Measurements from ENCODE around the gene BPHL. TPM values are rescaled to one million over a fixed set of nuclear protein-coding genes. Genes with fewer than 3 reads are reported as not detected.
"Not testable (repeated sequence)": the region's sequence is repeated elsewhere in the genome, so short reads cannot be mapped to it uniquely, and the experiment has no call there.

Gene BPHL
- total RNA-seq, 8 experiments from 2014 or later = 11.4 to 45.8 (median 19.6) TPM

GRCh38 chr6:3143158-3143557 lies 24.6 kb downstream of the BPHL start:
- 48 to 100% (median 68%) methylated on average over 1 to 6 of the region's 6 CpGs; no CpG with 5 or more reads in 3 of the 10 experiments for WGBS, 10 experiments
- peak in 2 of 8 experiments; percentile 71 to 83 for ATAC-seq (replicated peaks in 6 of 8)
- Histone ChIP-seq H3K27ac (peak overlapping the region in 1 of 2 donors; percentile 39), H3K4me3 (no peak overlapping the region), H3K4me1 (replicated peaks in 1 of 2) (peaks cover 0 to 11% of the 10 kb centered on the region in 2 donors)
- in situ Hi-C loops (cut with MboI; ENCODE audit: low pct_unique_long_range_greater_than_20kb in 2 of 9, low sequenced_read_pairs in 9 of 9, unreplicated experiment in 9 of 9) = loop anchor here in 2 of 9 experiments (25.0 kb wide), 3 partner anchors 94 to 594 kb away; partner anchors contain the start of genes PSMG4 (in 1 of the 2) and TUBB2B (in 1 of the 2)

- peaks cover 0 to 11% of the 10 kb centered on the region in 2 donors for H3K4me1 ChIP-seq (replicated peaks in 1 of 2)
- no peak overlapping the region for H3K27ac ChIP-seq
- no peak overlapping the region for H3K4me3 ChIP-seq
- no peak for ATAC-seq (replicated peaks in 6 of 8)
- WGBS, 10 experiments = 40 to 100% (median 88%) methylated on average over 1 to 5 of the region's 8 CpGs; no CpG with 5 or more reads in 3 of the 10 experiments
- in situ Hi-C loops (cut with MboI; ENCODE audit: low pct_unique_long_range_greater_than_20kb in 2 of 9, low sequenced_read_pairs in 9 of 9, unreplicated experiment in 9 of 9) = loop anchor here in 2 of 9 experiments (25.0 kb wide), 3 partner anchors 93 to 593 kb away; partner anchors contain the start of genes PSMG4 (in 1 of the 2) and TUBB2B (in 1 of the 2)
Observed at GRCh38 chr6:3144571-3144970, 26.1 kb downstream of the BPHL start.

GRCh38 chr6:3147914-3148757 lies 29.6 kb downstream of the BPHL start:
- Histone ChIP-seq H3K4me1 (replicated peaks in 1 of 2) (peaks cover 12 to 18% of the 10 kb centered on the region in 2 donors), H3K4me3 (no peak overlapping the region), H3K27ac (no peak overlapping the region)
- ATAC-seq (replicated peaks in 6 of 8) = peak in 2 of 8 experiments; percentile 20 to 35
- WGBS, 10 experiments = 80 to 100% (median 98%) methylated on average over 1 to 4 of the region's 6 CpGs; no CpG with 5 or more reads in 7 of the 10 experiments
- in situ Hi-C loops (cut with MboI; ENCODE audit: low pct_unique_long_range_greater_than_20kb in 2 of 9, low sequenced_read_pairs in 9 of 9, unreplicated experiment in 9 of 9) = loop anchor here in 2 of 9 experiments (25.0 kb wide), 3 partner anchors 89 to 589 kb away; partner anchors contain the start of genes PSMG4 (in 1 of the 2) and TUBB2B (in 1 of the 2)

GRCh38 chr6:3151691-3152090 lies 33.2 kb downstream of the BPHL start:
- WGBS, 10 experiments = 57 to 100% (median 65%) methylated on average over 2 to 4 of the region's 5 CpGs; no CpG with 5 or more reads in 4 of the 10 experiments
- in situ Hi-C loops (cut with MboI; ENCODE audit: low pct_unique_long_range_greater_than_20kb in 2 of 9, low sequenced_read_pairs in 9 of 9, unreplicated experiment in 9 of 9) = no loop called here
- Histone ChIP-seq H3K4me1 (replicated peaks in 1 of 2) (peaks cover 15 to 27% of the 10 kb centered on the region in 2 donors), H3K4me3 (no peak overlapping the region), H3K27ac (no peak overlapping the region)
- peak in 2 of 8 experiments; percentile 1 to 12 for ATAC-seq (replicated peaks in 6 of 8)

DNA sequence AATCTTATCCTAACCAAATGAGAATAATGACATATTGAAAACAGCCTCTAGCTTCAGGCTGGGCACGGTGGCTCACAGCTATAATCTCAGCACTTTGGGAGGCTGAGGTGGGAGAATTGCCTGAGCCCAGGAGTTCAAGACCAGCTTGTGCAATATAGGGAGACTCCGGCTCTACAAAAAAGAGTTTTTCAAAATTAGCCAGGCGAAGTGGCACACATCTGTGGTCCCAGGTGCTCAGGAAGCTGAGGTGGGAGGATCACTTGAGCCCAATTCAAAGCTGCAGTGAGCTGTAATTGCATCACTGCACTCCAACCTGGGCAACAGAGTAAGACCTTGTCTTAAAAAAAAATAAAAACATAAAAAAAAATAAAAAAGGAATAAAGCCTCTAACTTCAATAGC lies 34.2 kb downstream of the BPHL start:
- Histone ChIP-seq H3K4me3 (no peak overlapping the region), H3K4me1 (replicated peaks in 1 of 2) (peaks cover 15 to 27% of the 10 kb centered on the region in 2 donors), H3K27ac (no peak overlapping the region)
- 50 to 100% (median 76%) methylated on average over 1 to 3 of the region's 3 CpGs; no CpG with 5 or more reads in 2 of the 10 experiments for WGBS, 10 experiments
- peak in 1 of 8 experiments; percentile 2 for ATAC-seq (replicated peaks in 6 of 8)
- in situ Hi-C loops (cut with MboI; ENCODE audit: low pct_unique_long_range_greater_than_20kb in 2 of 9, low sequenced_read_pairs in 9 of 9, unreplicated experiment in 9 of 9) = no loop called here

GRCh38 chr6:3155416-3155815 lies 36.9 kb downstream of the BPHL start:
- H3K4me1 ChIP-seq (replicated peaks in 1 of 2) = peaks cover 29 to 51% of the 10 kb centered on the region in 2 donors
- in situ Hi-C loops (cut with MboI; ENCODE audit: low pct_unique_long_range_greater_than_20kb in 2 of 9, low sequenced_read_pairs in 9 of 9, unreplicated experiment in 9 of 9); ATAC-seq (replicated peaks in 6 of 8): not testable (repeated sequence)
- 55 to 100% methylated on average over 1 to 2 of the region's 6 CpGs; no CpG with 5 or more reads in 8 of the 10 experiments for WGBS, 10 experiments
- H3K27ac ChIP-seq = peak overlapping the region; percentile 4 to 38
- H3K4me3 ChIP-seq = peak overlapping the region; percentile 28 to 100 (median 99)

DNA sequence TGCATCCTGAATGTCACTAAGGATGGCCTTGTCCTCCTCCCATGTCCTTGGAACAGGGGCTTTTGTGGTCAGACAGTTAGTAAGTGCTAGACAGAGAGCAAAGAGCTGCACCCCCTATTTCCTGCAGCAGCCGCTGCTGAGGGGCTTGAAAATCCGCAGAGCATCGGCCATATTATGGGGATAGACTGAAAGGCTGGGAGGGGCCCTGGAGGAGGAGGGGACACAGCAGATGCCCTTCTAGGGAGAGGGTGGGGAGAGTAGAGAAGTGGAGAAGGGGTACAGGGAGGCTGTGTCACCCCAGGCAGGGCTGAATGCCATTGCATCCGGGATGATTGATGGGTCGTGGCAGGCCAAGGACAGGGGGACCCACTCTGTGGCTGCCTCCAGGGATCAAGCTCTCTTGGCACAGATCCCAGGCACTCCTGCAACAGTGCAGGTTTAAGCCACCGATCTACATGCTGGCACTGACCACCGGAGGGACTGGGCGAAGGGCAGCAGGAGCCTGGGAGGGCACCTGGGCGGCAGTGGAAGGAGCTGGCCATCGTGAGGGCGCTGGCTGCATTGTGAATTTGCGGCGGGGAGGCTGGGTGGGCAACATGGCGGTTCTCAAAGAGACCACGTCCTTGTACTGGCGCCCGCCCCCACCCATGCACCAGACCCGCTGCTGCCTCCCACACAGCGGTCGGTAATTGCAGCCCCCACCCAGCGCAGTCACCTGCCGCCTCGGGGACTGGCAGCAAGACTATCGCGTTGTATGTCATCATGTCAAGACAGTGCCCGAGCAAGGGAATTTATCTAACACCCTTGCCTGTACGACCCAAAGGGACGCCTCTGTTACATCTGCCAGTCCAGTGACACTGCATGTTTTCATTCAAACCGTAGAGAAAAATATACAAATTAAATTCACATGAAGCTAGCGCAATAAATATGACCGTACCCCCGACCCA lies 37.9 kb downstream of the BPHL start:
- peaks cover 31 to 52% of the 10 kb centered on the region in 2 donors for H3K4me1 ChIP-seq (replicated peaks in 1 of 2)
- in situ Hi-C loops (cut with MboI; ENCODE audit: low pct_unique_long_range_greater_than_20kb in 2 of 9, low sequenced_read_pairs in 9 of 9, unreplicated experiment in 9 of 9) = not testable (repeated sequence)
- H3K27ac ChIP-seq = peak overlapping the region; percentile 96 to 97
- peak; percentile 1 to 40 (median 28) for ATAC-seq (replicated peaks in 6 of 8)
- H3K4me3 ChIP-seq = peak overlapping the region; percentile 91 to 100 (median 99)
- WGBS, 10 experiments = 0 to 5% (median 0%) methylated on average over 2 to 10 of the region's 32 CpGs; no CpG with 5 or more reads in 6 of the 10 experiments

GRCh38 chr6:3157131-3157933 lies 38.8 kb downstream of the BPHL start, which contains the start of gene TUBB2A:
Gene TUBB2A, minus strand, starts transcription at chr6:3157544. Its CDS starts 81 bp downstream, at chr6:3157463.
- ATAC-seq (replicated peaks in 6 of 8) = peak; percentile 49 to 80 (median 72)
- WGBS, 10 experiments = 0% methylated on average over 7 of the region's 95 CpGs; no CpG with 5 or more reads in 9 of the 10 experiments
- Histone ChIP-seq H3K4me3 (peak within 1 kb of the TSS; percentile 91 to 100 (median 99)), H3K4me1 (replicated peaks in 1 of 2) (peaks cover 23 to 48% of the 10 kb centered on the region in 2 donors), H3K27ac (peak within 1 kb of the TSS; percentile 96 to 97)
- in situ Hi-C loops (cut with MboI; ENCODE audit: low pct_unique_long_range_greater_than_20kb in 2 of 9, low sequenced_read_pairs in 9 of 9, unreplicated experiment in 9 of 9) = no loop called here

DNA sequence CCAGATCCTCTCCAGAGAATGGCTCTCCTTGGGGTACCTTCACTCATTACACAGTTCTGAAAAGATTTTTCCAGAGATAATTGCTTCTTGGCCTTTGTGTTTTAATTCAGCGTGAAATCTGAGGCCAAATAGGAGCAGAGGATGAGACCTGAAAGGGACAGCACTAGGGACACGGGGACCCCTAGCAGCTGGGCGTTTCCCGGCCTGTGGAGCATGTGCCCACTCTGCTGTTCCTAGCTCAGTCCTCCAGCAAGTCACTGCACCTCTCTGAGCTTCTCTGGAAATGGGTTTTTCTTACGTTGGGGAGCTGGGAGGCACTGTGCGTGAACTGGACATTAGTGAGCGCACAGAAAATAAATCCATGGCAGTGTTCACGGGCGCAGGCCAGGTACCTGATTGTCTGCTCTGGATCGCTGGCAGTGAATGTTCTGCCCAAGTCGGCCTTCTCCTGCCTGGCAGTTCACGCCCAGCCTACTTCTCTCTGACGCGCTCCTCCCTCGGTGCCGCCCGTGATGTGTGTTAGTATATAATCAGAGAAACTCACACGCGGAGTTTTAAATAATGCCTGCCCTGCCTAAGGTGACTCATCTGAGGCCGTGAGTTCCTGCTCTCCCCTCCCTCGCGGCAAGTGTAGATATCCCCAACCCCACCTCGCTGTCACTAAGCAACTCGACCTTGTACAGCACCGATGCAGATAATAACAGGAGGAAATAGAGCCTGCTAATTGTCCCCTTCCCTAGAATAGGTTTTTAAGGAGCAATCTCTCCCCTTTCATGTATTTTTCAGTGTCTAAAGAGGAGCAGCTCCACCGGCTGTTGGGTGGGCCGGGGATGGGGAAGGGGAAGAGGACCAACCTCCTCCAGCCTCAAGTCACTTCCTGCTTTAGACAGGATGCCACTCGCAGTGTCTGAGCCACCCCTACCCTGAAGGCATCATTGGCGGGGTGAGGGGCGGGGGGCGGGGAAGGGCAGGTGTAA lies 41.6 kb downstream of the BPHL start:
- peak; percentile 8 to 53 (median 34) for ATAC-seq (replicated peaks in 6 of 8)
- peak overlapping the region; percentile 43 to 47 for H3K27ac ChIP-seq
- in situ Hi-C loops (cut with MboI; ENCODE audit: low pct_unique_long_range_greater_than_20kb in 2 of 9, low sequenced_read_pairs in 9 of 9, unreplicated experiment in 9 of 9) = no loop called here
- peak overlapping the region in 3 of 5 donors; percentile 0 to 25 (median 7) for H3K4me3 ChIP-seq
- WGBS, 10 experiments = 29 to 100% (median 52%) methylated on average over 1 to 15 of the region's 31 CpGs; no CpG with 5 or more reads in 2 of the 10 experiments
- H3K4me1 ChIP-seq (replicated peaks in 1 of 2) = peaks cover 29 to 52% of the 10 kb centered on the region in 2 donors

GRCh38 chr6:3162067-3162497 lies 43.6 kb downstream of the BPHL start:
- H3K4me3 ChIP-seq = peak overlapping the region; percentile 45 to 64 (median 52)
- in situ Hi-C loops (cut with MboI; ENCODE audit: low pct_unique_long_range_greater_than_20kb in 2 of 9, low sequenced_read_pairs in 9 of 9, unreplicated experiment in 9 of 9) = no loop called here
- ATAC-seq (replicated peaks in 6 of 8) = no peak
- peaks cover 45 to 63% of the 10 kb centered on the region in 2 donors for H3K4me1 ChIP-seq (replicated peaks in 1 of 2)
- no peak overlapping the region for H3K27ac ChIP-seq
- WGBS, 10 experiments = 0 to 33% (median 11%) methylated on average over 1 to 4 of the region's 7 CpGs; no CpG with 5 or more reads in 3 of the 10 experiments
